Measurements from ENCODE around the gene KRTAP1-3.
"Not testable (repeated sequence)": the region's sequence is repeated elsewhere in the genome, so short reads cannot be mapped to it uniquely, and the experiment has no call there.

The KRTAP1-3 gene

DNA sequence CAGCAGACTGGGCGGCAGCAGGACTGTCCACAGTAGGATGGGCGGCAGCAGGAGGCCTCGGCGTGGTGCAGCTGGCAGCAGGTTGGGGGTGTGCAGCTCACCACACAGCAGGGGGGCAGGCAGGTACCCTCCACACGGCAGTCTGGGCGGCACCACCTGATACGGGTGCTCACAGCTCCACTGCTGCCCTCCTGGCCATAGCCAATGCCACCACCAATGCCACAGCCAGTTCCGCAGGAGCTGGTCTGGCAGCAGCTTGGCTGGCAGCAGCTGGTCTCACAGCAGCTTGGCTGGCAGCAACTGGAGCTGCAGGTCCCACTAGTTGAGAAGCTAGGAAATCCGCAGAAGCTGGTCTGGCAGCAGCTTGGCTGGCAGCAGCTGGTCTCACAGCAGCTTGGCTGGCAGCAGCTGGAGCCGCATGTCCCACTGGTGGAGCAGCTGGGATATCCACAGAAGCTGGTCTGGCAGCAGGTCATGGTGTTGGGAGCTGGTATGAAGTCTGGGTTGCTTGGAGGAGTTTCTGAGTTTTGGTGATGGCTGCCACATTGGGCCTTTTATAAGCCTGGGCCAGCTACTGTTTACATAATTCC is at the start of gene KRTAP1-3:
KRTAP1-3 (minus strand) TSS at position 529 of the 590 bp plus-strand sequence; CDS start at position 476, 53 bp downstream.
- peak; percentile 1 for DNase-seq

DNA sequence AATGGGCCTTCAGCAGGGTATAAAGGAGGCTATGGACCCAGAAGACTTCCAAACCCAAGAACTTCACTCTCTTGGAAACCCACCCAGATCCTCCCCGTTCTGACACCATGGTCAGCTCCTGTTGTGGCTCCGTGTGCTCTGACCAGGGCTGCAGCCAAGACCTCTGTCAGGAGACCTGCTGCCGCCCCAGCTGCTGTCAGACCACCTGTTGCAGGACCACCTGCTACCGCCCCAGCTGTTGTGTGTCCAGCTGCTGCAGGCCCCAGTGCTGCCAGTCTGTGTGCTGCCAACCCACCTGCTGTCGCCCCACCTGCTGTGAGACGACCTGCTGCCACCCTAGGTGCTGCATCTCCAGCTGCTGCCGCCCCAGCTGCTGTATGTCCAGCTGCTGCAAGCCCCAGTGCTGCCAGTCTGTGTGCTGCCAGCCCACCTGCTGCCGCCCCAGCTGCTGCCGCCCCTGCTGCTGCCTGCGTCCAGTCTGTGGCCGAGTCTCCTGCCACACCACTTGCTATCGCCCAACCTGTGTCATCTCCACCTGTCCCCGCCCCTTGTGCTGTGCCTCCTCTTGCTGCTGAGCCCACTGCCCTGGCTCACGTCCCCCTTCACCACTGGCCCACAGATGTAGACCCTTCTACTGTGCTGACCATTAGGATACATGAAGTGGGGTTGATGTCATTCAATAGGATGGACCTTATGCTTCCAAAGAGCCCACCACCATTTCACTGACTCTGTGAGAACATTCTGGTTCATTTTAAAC is 49.6 kb upstream of the KRTAP1-3 start, which contains the start of gene KRTAP4-7:
KRTAP4-7 (plus strand) TSS at position 51 of the 757 bp plus-strand sequence; CDS start at position 108, 57 bp downstream.
- DNase-seq, result not testable (repeated sequence)

- not testable (repeated sequence) for DNase-seq
Measured at GRCh38 chr17:41083427-41083826, 48.8 kb upstream of the KRTAP1-3 start.

GRCh38 chr17:41082626-41083025 is 48.0 kb upstream of the KRTAP1-3 start:
- no peak for DNase-seq

DNA sequence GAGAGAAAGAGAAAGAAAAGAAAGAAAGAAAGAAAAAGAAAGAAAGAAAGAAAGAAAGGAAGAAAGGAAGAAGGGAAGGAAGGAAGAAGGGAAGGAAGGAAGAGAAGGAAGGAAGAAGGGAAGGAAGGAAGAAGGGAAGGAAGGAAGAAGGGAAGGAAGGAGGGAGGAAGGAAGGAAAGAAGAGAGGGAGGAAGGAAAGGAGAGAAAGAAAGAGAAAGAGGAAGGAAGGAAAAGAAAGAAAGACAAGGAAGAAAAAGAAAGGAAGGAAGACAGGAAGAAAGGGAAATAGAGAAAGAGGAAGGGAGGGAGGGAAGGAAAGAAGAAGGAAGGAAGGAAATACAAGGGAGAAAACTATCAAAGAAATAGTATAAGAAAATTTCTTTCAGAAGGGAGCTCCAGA is 42.1 kb upstream of the KRTAP1-3 start:
- no peak for DNase-seq

DNA sequence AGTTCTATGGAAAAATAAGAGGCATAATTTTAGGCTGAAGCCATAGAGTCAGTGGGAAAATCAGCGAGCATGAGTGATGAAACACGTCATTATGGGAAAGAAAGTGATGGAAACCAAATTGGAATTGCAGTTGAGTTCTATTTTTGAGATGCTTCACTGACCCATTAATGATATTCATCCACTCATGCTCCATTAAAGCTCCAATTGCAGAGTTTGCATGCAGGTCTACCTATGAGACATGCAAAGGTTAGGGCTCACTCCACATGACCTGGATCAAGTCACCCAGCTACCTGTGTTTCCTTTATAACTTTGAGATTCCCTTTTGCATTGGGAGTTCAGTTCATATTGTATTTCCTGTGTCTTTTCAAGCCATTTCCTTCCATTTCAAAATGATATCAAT is 39.0 kb upstream of the KRTAP1-3 start:
- no peak for DNase-seq

DNA sequence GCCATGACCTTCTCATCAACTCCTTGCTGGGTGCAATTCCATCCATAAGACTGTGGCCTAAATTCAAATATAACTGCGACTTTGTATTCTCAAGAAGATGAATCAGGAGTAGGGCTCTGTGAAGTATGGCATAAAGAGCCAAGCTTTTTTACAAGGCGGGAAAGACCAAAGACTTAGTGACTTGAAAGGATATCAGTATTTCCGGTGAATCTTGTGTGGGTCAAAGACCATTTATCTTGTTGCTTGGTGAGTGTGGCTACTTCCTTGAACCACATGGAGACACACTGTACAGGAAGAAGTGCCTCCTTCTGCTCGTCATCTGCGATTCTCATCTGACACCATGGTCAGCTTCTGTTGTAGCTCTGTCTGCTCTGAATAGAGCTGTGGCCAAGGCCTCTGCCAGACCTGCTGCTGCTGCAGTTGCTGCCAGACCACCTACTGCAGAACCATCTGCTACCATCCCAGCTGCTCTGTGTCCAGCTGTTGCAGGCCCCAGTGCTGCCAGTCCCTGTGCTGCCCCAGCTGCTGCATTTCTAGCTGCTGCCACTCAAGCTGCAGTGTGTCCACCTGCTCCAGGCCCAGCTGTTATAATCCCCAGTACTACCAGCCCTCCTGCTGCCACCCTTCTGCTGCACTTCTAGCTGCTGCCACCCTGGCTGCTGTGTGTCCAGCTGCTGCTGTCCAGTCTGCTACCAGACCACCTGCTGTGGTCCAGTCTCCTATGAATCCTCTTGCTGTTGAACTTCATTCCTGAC is 37.1 kb upstream of the KRTAP1-3 start:
- no peak for DNase-seq

DNA sequence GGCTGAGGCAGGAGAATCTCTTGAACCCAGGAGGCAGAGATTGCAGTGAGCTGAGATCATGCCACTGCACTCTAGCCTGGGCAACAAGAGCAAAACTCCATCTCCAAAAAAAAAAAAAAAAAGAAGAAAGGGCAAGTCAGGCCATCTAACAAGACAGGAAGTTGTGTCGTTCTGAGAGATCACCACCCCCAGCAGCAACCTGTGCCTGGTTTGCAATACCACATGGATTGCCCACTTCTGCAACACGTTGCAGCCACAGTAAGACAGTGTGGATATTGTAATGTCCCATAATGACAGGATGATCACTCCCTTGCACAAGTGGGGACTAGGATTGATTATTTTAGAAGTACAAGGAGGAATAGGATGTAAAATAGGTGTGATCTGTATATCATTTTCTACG is 34.4 kb upstream of the KRTAP1-3 start:
- no peak for DNase-seq

DNA sequence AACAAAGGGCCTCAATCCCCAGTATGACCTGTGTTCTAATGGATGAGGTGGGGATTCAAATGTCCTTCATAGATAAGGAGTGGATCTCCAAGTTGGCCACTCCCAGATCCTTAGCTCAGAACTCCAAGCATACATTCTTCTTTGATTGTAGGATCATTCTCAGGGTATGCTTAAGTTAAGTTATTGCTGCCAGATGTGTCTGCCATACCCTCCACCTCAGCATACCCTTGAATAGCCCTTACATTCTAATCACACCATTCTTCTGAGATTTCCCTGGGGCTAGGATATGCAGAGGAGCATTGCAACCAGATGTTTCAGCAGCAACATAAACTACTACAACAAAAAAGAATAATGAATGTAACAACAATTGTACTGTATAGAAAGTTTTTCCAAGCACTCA is 32.6 kb upstream of the KRTAP1-3 start:
- DNase-seq, result no peak

- no peak for DNase-seq
Measured at GRCh38 chr17:41065829-41066624, 31.4 kb upstream of the KRTAP1-3 start, which contains the start of gene KRTAP2-4. KRTAP2-4 (minus strand) TSS chr17:41065879; CDS start chr17:41065845, 34 bp downstream.

- not testable (repeated sequence) for DNase-seq
Measured at GRCh38 chr17:41065016-41065689, 30.5 kb upstream of the KRTAP1-3 start.

- no peak for DNase-seq
Measured at GRCh38 chr17:41064301-41064700, 29.6 kb upstream of the KRTAP1-3 start.

- DNase-seq, result no peak
Measured at GRCh38 chr17:41063449-41063848, 28.8 kb upstream of the KRTAP1-3 start.

DNA sequence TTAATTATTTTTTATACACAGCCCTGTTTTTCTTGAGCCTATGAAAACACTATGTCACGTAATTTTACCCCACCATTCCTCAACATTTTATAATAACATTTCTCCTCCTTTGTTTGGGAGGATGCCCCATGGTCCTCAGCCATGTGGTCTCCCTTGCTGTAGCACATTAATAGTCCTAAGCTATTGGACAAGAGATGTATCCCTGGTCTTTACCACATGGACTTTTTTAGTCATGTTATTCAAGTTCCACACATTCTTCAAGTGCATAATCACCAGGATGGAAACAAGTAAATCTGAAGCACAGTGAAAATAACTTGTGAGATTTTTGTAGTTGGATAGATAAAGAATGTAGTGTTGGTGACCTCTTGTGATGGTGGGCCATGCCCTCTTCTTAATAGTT is 27.3 kb upstream of the KRTAP1-3 start:
- DNase-seq, result no peak

DNA sequence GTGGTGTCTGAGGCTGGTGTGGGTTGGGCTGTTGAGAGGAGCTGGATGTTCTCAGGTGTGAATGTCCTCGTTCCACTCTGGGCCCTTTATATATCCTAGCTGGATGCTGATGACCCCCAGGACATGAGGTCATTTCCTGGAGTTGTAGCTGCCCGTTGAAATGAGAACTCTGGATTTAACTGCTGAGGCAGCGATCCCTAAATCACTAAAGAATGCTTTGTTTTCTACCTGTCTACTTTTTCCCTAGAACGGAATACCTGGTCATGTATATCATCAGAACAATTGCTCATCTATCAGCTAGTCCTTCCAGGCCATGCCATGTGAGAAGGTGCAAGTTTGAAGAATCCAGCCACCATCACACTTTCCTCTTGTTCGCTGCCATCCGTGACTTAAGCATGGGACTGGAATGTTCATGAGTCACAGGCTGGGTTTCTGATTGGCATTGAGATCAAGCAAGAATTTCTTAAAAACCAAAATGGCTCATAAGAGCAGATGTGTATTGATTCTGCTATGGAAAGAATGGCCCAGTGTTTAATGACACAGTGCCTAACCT is 25.5 kb upstream of the KRTAP1-3 start, which contains the start of gene KRTAP2-3:
KRTAP2-3 (minus strand) TSS at position 63 of the 553 bp plus-strand sequence. CDS start 64 bp downstream, outside the sequence.
- DNase-seq, result no peak

DNA sequence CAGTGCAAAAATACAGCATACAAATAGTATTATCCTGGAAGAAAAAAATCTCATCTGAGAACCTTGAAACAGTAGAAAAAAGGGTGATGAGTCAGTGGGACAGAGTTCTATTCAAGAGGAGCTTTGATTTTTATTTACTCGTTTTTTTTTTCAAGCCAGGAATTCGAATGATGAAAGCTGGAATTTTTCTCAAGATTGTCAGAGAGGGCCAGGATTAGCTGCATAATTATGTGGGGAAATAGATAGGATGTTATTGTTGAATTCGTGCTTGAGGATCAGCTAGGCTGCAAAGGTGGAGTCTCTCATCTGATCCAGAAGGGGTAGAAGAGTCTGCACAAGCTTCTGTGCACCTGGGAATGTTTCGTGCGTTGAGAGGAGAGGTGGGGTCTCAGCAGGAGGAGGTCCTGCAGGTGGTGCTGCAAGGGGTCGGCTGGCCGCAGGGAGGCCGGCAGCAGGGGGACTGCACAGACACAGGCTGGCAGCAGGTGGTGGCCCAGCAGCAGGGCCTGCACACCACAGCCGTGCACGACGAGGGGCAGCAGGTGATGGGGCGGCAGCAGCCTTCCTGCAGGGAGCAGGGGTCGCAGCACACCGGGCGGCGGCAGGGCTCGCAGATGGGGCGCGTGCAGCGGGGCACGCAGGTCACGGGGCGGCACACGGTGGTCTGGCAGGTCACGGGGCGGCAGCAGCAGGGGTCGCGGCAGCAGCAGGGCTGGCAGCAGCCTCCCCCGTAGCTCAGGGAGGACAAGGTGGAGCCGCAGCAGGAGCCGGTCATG is 24.8 kb upstream of the KRTAP1-3 start:
- DNase-seq, result not testable (repeated sequence)

DNA sequence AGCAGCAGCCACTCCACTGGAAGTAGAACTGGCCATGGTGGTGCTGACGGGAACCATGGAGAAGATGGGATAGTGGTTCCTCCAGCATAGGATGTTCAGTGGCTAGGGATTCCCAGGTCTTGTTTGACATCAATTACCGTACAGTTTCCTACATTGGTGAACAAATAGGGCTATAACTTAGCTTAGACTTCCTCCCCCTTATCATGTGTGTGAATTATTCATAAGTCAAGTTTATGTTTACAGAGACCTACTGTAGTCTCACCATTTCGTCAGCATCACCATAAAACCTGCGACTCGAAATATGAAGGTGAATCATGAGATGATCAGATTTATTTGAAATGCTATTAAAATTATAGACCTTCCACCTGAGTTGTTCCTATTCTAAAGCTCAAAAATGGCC is 24.1 kb upstream of the KRTAP1-3 start:
- no peak for DNase-seq

- no peak for DNase-seq
Measured at GRCh38 chr17:41057547-41057946, 22.9 kb upstream of the KRTAP1-3 start.

- DNase-seq, result not testable (repeated sequence)
Measured at GRCh38 chr17:41055130-41055529, 20.5 kb upstream of the KRTAP1-3 start, which contains the start of gene KRTAP2-2. KRTAP2-2 (minus strand) TSS chr17:41055230; CDS start chr17:41055211, 19 bp downstream.

- DNase-seq, result not testable (repeated sequence)
Measured at GRCh38 chr17:41054556-41054955, 19.9 kb upstream of the KRTAP1-3 start.

- no peak for DNase-seq
Measured at GRCh38 chr17:41054025-41054424, 19.4 kb upstream of the KRTAP1-3 start.

Measured in NCI-H2171 treated with DMSO at 0.1 percent for 48 hours (cell line).